OCI-LY3 (cell line): ENCODE data around the gene ANKRD44.

Experiments
- EZH2phosphoT487 ChIP-seq: fragments of 200-600 bp; shearing (Covaris generic); IDR thresholded peaks from 2 replicates; pipeline ENCODE4 v1.6.1; 2018; ENCODE audit warnings: antibody characterized with exemption, mixed run types, low read depth
- TF ChIP-seq, protein P1 (sequence below): fragments of 200-600, 300-600 bp; sonication (generic); IDR thresholded peaks from 2 replicates; pipeline ENCODE4 v1.5.1; 2014; ENCODE audit warnings: antibody characterized with exemption, low read length, low read depth

DNA sequence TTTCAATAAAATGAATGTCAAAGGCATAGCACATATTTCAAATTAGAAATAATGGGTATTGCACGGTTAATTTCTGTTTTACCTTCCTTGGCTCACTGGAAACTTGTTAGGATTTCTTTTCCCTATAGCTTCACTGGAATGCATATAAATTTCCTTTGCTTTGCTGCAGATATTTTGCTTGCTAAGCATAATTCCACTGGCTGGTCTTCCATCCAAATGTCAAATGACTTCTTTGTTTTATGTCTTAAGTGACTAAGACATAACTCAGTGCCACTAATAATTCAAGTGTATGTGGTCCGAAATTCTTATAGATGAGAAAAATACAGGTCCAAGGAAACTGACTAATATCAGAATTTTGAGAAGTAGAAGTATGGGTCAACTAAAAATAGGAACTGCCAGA, 201.3 kb downstream of the ANKRD44 start:
- no peak for TF ChIP-seq EZH2phosphoT487
- TF ChIP-seq, protein P1, sequence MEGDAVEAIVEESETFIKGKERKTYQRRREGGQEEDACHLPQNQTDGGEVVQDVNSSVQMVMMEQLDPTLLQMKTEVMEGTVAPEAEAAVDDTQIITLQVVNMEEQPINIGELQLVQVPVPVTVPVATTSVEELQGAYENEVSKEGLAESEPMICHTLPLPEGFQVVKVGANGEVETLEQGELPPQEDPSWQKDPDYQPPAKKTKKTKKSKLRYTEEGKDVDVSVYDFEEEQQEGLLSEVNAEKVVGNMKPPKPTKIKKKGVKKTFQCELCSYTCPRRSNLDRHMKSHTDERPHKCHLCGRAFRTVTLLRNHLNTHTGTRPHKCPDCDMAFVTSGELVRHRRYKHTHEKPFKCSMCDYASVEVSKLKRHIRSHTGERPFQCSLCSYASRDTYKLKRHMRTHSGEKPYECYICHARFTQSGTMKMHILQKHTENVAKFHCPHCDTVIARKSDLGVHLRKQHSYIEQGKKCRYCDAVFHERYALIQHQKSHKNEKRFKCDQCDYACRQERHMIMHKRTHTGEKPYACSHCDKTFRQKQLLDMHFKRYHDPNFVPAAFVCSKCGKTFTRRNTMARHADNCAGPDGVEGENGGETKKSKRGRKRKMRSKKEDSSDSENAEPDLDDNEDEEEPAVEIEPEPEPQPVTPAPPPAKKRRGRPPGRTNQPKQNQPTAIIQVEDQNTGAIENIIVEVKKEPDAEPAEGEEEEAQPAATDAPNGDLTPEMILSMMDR, result no peak
